HG03521 (cell line): ENCODE results near the gene FGD2.
"Not testable (repeated sequence)": the region's sequence is repeated elsewhere in the genome, so short reads cannot be mapped to it uniquely, and the experiment has no call there.

ENCODE experiments used
- ATAC-seq: cut with Tn5 transposase; IDR thresholded peaks from one replicate; pipeline ENCODE4 v1.9.1; 2021; ENCODE audit warnings: mild to moderate bottlenecking, moderate library complexity; ENCODE audit not compliant: unreplicated experiment

The FGD2 gene

DNA sequence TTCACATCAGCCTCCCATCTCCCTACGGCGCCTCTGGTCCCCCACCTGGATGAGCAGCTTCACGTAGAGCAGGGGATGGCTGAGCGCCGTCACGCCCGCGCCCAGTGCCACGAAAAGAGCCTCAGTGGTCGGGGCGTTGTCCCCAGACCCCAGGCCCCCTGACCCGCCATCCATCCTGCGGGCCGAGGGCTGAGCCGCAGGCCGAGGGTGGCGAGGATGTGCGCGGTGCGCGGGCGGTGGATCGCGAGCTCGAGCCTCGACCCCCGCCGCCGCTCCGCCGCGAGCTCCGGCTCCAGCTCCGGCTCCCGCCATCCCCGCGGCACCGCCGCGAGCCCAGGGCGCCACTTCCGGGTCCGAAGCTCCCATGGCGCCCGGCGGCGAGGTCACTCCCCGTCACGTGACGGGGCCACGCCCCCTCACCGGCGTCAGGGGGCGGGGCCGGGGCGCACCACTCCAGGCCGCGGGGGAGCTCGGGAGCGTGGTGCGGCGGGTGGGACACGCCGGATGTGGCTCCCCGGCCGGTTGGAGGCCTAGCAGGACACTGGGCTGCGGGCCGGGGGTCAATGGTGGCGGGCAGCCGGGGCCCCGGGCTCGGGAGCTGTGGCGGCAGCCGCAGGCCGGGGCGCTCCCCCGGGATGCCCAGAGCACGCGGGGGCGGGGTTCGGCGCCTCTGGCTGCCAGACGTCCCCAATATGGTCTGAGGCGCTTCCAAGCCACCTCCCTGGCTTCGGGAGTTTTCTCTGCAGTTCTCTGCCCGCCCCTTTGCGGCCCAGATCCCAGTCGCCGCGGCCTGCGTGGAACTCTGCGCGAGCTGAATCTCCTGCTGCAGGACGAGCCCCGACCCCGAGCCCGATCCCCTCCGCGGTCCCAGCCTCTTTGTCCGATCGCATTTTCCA is 19.4 kb upstream of the FGD2 start, which contains the start of gene MTCH1:
MTCH1 (minus strand) TSS at position 389 of the 896 bp plus-strand sequence; CDS start at position 366, 23 bp downstream.
- peak; percentile 86 for ATAC-seq

GRCh38 chr6:36986704-36987047 is 18.8 kb upstream of the FGD2 start:
- ATAC-seq, result no peak

- no peak for ATAC-seq
These were observed 16.2 kb upstream of the FGD2 start for GRCh38 chr6:36989264-36989663.

- ATAC-seq, result not testable (repeated sequence)
These were observed 15.1 kb upstream of the FGD2 start for GRCh38 chr6:36990401-36990800.

- no peak for ATAC-seq
These were observed 7.4 kb upstream of the FGD2 start for GRCh38 chr6:36997811-36998722.

DNA sequence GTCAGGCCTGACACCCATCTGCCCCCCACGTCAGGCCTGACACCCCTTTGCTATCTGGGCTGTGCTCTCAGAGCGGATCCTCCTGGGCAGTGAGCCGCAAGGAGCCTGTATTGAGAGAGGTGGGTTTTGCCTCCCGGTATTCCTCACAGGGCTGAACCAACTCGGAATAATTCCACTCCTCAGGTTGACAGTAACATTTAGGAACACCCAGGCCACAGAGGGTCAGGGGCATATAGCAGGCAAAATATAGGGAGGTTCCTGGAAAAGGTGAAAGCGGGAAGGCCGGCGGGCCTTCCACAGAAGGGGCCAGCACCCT is 6.8 kb upstream of the FGD2 start:
- no peak for ATAC-seq

DNA sequence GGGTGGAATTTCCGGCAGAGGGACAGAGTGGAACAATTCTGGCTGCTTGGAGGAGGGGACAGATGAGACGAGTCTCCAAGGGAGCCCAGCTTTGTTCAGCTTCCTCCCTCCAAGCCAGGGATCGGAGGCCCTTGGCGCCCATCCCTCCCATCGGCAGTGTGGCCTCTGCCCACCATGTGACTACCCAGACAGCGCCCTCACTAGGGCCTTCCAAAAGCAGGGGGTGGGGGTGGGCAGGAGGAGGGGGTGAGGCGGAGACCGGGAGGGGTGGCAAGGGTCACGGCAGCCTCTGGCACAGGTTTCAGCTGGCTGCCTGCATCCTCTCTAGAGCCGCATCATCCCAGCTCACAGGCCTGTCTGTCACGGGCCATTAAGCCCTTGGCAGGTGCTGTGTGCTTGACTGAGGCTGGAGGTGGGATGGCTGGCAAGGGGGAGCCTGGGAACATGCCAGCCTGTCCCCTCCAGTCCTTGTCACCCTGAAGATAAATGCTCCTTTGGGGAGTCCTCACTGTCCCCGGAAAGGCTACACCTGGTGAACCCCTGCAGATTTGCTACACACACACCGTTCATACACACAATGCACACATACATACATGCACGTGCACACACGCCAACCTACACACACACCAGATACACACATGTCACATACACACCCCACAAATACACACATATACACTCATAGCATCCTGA is 6.2 kb upstream of the FGD2 start:
- ATAC-seq, result no peak

DNA sequence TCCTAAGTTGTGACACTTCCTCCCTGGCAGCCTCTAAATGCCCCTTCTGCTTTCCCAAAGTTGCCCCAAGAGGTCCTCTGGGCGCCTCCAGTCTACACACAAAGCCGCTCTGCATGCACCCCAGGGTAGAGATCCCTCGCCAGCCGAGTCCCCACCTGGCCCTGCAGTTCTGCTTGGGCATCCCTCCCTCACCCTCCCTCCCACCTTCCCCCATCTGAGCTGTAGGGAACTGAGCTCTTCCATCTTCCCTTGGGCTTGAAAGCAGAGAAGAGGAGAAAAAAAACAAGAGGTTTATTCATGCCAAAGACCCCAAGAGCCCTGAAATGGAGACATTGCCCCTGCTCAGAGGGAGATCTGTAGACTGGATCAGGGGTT is 5.7 kb upstream of the FGD2 start:
- no peak for ATAC-seq

GRCh38 chr6:37004044-37004980 is 1.1 kb upstream of the FGD2 start:
- ATAC-seq, result no peak

DNA sequence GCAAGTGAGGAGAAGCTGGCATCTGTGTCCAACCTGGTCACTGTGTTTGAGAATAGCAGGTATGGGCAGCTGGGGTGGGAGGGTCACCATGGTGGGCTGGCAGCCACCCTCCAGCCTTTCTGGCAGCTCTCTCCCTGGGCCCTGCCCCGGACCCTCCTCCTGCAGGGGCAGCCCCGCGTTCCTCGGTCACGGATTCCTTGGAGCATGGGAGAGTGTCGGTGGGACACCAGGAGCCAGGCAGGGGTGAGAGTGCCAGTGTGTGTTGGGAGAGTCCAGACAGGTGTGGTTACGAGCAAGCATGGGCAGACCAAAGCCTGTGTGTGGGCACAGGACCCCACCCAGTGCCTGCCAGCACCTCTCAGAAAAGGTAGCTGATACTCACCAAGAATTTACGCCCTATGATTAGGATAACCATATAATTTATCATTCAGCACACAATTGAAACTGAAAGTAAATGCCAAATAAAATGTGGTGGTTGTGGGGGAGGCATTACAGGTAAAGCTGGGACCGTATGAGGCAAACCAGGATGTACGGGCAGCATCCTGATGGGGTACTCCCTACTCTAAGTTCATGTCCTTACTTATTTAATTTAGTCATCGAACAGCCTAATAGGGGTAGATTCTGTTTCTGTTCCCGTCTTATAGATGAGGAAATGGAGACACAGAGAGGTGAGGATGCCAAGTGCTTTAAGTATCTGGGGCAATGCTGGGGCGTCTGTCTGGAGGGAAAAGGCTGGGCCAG is 542 bp downstream of the FGD2 start:
- ATAC-seq, result peak; percentile 3

- no peak for ATAC-seq
These were observed 1.4 kb downstream of the FGD2 start for GRCh38 chr6:37006793-37007339.

DNA sequence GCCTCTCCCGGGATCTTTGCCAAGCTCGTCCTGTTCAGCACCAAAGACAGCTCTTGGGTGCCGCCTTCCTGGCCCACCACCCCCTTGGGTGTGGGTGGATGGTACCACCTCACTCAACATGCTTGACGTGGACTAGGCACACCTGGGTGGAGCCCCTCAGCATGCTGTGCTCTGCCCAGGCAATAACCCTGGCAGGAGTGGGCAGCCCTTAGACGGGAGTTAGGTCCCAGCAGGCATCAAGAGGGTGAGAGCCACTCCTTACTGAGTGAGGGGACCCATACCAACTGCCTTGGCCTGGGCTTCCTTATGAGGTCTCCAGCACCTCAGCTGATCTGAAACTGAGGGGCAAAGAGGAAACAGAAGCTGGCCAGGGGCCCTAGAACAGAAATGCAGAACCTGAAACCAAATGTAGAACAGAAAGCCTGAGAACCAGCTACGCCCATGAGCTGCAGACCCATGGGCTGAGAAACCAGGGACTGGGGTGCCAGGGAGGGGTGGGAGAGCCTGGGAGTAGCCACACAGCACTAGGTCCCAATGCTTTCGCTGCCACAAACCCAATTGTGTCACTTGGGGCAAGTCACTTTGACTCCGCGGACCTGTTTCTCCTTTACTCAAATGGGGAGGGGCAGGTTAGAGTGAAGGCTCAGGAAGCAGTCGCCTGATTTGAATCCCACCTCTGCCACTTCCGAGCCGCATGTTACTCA is 2.0 kb downstream of the FGD2 start:
- ATAC-seq, result no peak

DNA sequence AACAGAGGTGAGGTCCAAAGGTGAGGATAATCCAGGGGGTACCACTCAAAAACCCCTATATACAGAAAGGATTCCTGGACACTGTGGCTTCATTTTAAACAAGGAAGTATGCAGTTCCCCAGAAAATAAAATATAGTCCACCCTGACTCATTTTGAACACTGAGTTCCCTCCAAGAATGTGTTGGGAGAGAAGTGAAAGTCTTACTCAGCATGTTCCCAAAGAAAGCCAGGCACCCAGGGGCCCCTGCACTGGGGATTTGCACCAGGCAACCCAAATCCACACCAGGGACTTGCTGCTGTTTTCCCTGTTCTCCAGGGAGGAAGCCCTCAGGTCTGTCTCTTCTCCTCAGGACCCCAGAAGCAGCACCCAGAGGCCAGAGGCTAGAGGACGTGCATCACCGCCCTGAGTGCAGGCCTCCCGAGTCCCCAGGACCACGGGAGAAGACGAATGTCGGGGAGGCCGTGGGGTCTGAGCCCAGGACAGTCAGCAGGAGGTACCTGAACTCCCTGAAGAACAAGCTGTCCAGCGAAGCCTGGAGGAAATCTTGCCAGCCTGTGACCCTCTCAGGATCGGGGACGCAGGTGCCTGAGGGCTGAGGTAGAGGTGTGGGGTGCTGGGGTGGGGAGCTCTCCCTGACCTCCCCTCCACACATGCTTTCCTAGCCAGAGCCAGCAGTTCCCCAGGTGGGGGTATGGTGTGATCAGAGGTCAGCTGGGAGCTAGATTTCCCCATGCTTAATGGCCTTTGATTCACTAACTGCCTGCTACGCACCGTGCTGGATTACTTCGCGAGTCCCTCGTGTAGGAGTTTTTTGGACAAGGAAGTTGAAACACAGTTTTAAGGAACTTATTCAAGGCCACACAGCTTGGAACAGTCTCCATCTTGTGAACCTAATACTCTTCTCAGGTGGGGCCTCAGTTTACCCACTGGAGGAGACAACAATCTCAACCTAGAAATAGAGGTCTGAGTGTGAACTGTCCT is 3.3 kb downstream of the FGD2 start:
- ATAC-seq, result no peak

GRCh38 chr6:37010402-37010892 is 5.0 kb downstream of the FGD2 start:
- ATAC-seq, result no peak

DNA sequence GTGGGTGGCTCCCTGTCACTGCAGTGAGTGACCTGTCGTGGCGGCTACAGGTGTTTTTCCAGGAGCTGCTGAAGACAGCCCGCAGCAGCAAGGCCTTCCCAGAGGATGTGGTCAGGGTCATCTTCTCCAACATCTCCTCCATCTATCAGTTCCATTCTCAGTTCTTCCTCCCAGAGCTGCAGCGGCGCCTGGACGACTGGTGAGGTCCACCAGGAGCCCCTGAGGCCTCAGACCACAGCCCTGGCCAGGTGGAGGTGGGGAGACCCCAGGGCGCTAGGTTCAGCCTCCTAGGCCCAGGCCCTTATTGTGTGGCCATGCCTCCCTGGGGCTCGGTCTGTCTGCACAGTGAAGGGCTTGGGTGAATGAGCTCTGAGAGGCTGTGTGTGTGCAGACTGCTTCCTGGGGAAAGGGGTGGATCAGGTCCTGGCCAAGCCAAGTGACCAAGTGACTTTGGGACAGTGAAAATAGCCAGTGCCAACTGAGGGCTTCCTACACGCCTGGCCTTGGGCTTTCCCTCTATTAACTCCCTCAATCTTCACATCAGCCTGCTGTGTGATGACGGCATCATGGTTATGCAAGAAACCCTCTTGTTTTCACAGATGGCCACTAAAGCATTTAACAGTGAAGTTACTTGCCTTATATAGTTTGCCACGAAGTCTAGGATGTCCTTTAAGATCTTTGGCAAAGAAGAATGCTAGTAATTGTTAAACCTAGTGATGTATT is 6.4 kb downstream of the FGD2 start:
- no peak for ATAC-seq
